HL-60 (cell line): ENCODE results near the gene SAMHD1.

ENCODE experiments used
- DNase-seq, 2 experiments: peaks; one replicate each; pipeline ENCODE4 v3.0.0-alpha.2; 2010 to 2020; ENCODE audit warnings: low read depth in 1 of 2, low spot score in 1 of 2
- H3K27ac ChIP-seq: fragments of 250-450 bp; sonication (Bioruptor Pico); replicated peaks from 2 replicates; pipeline ENCODE4 v1.5.1; 2020; ENCODE audit warnings: mild to moderate bottlenecking, moderate library complexity
- H3K27me3 ChIP-seq: fragments of 250-450 bp; sonication (Bioruptor Pico); 2 replicates; pipeline ENCODE4 v1.5.1; 2021; ENCODE audit warnings: mild to moderate bottlenecking, moderate library complexity; ENCODE audit not compliant: insufficient read depth, poor library complexity, severe bottlenecking
- H3K4me3 ChIP-seq: replicated peaks from 2 replicates; pipeline ENCODE4 v1.5.1; 2011; ENCODE audit warnings: mild to moderate bottlenecking, control low read depth, low read length; ENCODE audit not compliant: insufficient read depth
- GABPA ChIP-seq: IDR thresholded peaks from 2 replicates; pipeline ENCODE4 v1.6.1; 2012; ENCODE audit warnings: low read depth
- POLR2AphosphoS5 ChIP-seq: IDR thresholded peaks from 2 replicates; pipeline ENCODE4 v1.6.1; 2012; ENCODE audit warnings: low read depth
- SPI1 ChIP-seq: IDR thresholded peaks from 2 replicates; pipeline ENCODE4 v1.6.1; 2012; ENCODE audit warnings: low read depth, mild to moderate bottlenecking, borderline replicate concordance
- TF ChIP-seq, protein P1 (sequence below): IDR thresholded peaks from 2 replicates; pipeline ENCODE4 v1.6.1; 2012; ENCODE audit warnings: low read depth; ENCODE audit not compliant: insufficient replicate concordance
- TF ChIP-seq, protein P2 (sequence below): IDR thresholded peaks from one replicate; pipeline ENCODE4 v1.5.1; 2011; ENCODE audit warnings: low read length, control low read depth, inconsistent platforms; ENCODE audit not compliant: insufficient read depth

The SAMHD1 gene

DNA sequence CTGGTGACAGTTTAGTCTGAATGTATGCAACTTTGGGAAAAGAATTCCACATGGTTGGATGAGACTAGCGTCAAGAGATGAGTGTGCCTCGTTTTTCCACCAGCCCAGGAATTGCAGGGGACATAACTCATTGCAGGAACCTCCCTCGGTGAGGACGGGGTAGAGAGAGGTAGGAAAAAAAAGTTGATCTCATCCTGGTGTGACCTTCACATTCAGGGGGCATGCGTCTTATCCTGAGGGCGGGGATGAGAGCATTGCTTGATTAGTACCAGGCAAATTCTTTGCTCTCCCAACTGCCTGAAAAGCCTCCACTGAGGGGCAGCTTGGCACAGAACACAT is 63.8 kb downstream of the SAMHD1 start:
- Histone ChIP-seq H3K4me3 (no peak overlapping the region), H3K27me3 (no peaks in the 10 kb centered on the region), H3K27ac (no peak overlapping the region)
- TF ChIP-seq, protein P1, sequence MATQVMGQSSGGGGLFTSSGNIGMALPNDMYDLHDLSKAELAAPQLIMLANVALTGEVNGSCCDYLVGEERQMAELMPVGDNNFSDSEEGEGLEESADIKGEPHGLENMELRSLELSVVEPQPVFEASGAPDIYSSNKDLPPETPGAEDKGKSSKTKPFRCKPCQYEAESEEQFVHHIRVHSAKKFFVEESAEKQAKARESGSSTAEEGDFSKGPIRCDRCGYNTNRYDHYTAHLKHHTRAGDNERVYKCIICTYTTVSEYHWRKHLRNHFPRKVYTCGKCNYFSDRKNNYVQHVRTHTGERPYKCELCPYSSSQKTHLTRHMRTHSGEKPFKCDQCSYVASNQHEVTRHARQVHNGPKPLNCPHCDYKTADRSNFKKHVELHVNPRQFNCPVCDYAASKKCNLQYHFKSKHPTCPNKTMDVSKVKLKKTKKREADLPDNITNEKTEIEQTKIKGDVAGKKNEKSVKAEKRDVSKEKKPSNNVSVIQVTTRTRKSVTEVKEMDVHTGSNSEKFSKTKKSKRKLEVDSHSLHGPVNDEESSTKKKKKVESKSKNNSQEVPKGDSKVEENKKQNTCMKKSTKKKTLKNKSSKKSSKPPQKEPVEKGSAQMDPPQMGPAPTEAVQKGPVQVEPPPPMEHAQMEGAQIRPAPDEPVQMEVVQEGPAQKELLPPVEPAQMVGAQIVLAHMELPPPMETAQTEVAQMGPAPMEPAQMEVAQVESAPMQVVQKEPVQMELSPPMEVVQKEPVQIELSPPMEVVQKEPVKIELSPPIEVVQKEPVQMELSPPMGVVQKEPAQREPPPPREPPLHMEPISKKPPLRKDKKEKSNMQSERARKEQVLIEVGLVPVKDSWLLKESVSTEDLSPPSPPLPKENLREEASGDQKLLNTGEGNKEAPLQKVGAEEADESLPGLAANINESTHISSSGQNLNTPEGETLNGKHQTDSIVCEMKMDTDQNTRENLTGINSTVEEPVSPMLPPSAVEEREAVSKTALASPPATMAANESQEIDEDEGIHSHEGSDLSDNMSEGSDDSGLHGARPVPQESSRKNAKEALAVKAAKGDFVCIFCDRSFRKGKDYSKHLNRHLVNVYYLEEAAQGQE, result no peak
- TF ChIP-seq POLR2AphosphoS5 (no peak), GABPA (no peak), SPI1 (no peak)
- TF ChIP-seq, protein P2, sequence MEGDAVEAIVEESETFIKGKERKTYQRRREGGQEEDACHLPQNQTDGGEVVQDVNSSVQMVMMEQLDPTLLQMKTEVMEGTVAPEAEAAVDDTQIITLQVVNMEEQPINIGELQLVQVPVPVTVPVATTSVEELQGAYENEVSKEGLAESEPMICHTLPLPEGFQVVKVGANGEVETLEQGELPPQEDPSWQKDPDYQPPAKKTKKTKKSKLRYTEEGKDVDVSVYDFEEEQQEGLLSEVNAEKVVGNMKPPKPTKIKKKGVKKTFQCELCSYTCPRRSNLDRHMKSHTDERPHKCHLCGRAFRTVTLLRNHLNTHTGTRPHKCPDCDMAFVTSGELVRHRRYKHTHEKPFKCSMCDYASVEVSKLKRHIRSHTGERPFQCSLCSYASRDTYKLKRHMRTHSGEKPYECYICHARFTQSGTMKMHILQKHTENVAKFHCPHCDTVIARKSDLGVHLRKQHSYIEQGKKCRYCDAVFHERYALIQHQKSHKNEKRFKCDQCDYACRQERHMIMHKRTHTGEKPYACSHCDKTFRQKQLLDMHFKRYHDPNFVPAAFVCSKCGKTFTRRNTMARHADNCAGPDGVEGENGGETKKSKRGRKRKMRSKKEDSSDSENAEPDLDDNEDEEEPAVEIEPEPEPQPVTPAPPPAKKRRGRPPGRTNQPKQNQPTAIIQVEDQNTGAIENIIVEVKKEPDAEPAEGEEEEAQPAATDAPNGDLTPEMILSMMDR, result no peak
- DNase-seq, result no peak

DNA sequence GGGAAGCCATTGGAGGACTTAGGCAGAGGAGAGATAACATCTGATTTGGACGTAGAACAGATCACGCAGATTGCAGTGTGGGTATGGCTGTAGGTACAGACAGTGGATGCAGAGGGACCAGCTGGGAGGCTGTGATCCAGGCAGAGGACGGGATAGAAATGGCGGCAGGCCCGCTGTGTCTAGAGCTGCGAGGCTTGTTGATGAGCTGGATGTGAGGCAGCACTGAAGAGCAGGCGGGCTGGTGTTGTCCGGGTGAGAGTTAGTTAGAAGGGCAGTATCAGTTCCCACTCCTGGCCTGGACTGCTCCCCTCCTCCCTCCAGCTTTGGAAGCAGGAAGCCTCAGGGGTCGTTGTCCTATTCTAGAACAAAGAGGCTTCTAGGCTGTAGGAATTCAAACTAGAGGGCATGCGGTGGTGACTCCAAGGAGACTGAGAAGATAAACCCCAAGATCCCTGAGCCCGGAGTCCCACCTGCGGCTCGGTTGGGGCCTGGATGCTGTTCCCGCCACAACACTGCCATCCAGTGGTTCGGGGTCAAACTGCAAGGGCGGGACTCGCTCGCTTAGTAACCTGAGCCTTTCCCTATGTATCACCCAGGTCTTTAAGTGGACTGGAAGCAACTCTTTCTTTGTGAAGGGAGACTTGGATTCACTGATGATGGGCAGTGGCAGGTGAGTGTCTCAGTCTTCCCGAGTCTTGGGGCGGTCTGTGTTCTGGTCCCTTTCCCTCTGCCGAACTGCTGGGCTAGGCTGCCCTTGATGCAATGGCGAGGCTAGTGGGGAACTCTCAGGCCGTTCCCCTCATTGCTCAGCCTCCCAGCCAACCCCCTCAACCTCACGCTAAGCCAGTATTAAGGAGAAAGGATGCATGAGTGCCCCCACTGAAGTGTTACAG is 64.4 kb downstream of the SAMHD1 start:
- Histone ChIP-seq H3K27me3 (no peaks in the 10 kb centered on the region), H3K27ac (no peak overlapping the region), H3K4me3 (no peak overlapping the region)
- TF ChIP-seq, protein P1, result no peak
- TF ChIP-seq POLR2AphosphoS5, result no peak
- TF ChIP-seq, protein P2, result peak; percentile 99
- peak; percentile 37 to 79 for DNase-seq

DNA sequence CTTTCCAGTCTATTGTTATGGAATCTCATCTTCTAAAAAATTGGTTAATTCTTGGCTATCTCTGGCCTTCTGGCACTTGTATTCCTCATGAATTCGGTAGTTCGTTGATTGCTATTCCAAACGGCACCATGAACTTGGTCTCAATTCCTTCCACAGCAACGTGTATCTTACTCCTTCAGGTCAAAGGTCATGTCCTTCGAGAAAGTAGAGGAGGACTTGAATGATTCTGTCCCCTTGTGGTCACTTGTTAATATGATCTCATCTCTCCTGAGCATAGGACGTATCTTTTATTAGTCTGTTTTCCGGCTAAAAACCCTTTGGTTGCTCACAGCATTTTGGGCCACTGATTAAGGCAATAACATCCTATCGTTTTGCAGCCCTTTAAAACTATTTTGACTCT is 66.2 kb downstream of the SAMHD1 start:
- DNase-seq, result no peak
- Histone ChIP-seq H3K4me3 (no peak overlapping the region), H3K27ac (no peak overlapping the region), H3K27me3 (no peaks in the 10 kb centered on the region)
- TF ChIP-seq POLR2AphosphoS5 (no peak), GABPA (no peak), SPI1 (no peak)
- TF ChIP-seq, protein P2, result no peak
- TF ChIP-seq, protein P1, result no peak
